ENCODE data around the gene HTT. TPM values are rescaled to one million over a fixed set of nuclear protein-coding genes. Genes with fewer than 3 reads are reported as not detected.
"Not testable (repeated sequence)": the region's sequence is repeated elsewhere in the genome, so short reads cannot be mapped to it uniquely, and the experiment has no call there.

HTT gene
- total RNA-seq, 1 donor from 2014 or later: 38.5 TPM

DNA sequence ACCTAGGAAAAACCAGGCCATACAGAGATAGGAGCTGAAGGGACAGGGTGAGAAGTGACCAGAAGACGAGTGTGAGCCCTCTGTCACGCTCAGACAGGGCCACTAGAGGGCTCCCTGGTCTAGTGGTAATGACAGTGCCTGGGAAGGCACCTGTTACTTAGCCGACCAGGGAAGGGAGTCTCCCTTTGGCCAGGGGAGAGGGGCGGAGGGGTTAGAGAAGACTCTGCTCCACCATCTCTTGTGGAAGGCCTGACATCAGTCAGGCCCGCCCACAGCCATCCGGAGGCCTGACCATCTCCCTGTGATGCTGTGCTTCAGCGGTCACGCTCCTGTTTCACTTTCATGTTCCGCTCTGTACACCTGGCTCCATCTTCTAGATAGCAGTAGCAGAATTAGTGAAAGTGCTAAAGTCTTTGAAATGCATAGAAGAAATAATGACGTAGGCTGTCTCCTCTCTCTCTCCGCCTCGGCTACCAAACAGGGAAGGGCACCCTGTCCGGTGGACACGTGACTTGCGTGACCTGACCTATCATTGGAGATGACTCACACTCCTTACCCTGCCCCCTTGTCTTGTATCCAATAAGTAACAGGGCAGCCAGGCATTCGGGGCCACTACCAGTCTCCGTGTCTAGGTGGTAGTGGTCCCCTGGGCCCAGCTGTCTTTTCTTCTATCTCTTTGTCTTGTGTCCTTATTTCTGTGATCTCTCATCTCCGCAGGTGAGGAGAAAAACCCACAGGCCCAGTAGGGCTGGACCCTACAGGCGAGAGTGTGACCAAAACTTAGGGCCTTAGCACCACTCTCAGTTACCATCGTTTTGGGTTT is 26.8 kb upstream of the HTT start:
- no peak overlapping the region for H3K4me3 Mint-ChIP-seq (ENCODE audit: unreplicated experiment)
- DNase-seq (ENCODE audit: low spot score): no peak
- H3K27me3 Mint-ChIP-seq (ENCODE audit: low read depth): peaks cover 28% of the 10 kb centered on the region
- peaks cover 5% of the 10 kb centered on the region for H3K4me1 Mint-ChIP-seq (ENCODE audit: low read depth)
- TF ChIP-seq, protein P1, sequence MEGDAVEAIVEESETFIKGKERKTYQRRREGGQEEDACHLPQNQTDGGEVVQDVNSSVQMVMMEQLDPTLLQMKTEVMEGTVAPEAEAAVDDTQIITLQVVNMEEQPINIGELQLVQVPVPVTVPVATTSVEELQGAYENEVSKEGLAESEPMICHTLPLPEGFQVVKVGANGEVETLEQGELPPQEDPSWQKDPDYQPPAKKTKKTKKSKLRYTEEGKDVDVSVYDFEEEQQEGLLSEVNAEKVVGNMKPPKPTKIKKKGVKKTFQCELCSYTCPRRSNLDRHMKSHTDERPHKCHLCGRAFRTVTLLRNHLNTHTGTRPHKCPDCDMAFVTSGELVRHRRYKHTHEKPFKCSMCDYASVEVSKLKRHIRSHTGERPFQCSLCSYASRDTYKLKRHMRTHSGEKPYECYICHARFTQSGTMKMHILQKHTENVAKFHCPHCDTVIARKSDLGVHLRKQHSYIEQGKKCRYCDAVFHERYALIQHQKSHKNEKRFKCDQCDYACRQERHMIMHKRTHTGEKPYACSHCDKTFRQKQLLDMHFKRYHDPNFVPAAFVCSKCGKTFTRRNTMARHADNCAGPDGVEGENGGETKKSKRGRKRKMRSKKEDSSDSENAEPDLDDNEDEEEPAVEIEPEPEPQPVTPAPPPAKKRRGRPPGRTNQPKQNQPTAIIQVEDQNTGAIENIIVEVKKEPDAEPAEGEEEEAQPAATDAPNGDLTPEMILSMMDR (IDR thresholded peaks at IDR 0.05): peak; percentile 84
- H3K36me3 Mint-ChIP-seq (ENCODE audit: low read depth): no peaks in the 10 kb centered on the region
- no peaks in the 10 kb centered on the region for H3K9me3 Mint-ChIP-seq (ENCODE audit: low read depth)
- no peak overlapping the region for H3K27ac Mint-ChIP-seq (ENCODE audit: unreplicated experiment)

DNA sequence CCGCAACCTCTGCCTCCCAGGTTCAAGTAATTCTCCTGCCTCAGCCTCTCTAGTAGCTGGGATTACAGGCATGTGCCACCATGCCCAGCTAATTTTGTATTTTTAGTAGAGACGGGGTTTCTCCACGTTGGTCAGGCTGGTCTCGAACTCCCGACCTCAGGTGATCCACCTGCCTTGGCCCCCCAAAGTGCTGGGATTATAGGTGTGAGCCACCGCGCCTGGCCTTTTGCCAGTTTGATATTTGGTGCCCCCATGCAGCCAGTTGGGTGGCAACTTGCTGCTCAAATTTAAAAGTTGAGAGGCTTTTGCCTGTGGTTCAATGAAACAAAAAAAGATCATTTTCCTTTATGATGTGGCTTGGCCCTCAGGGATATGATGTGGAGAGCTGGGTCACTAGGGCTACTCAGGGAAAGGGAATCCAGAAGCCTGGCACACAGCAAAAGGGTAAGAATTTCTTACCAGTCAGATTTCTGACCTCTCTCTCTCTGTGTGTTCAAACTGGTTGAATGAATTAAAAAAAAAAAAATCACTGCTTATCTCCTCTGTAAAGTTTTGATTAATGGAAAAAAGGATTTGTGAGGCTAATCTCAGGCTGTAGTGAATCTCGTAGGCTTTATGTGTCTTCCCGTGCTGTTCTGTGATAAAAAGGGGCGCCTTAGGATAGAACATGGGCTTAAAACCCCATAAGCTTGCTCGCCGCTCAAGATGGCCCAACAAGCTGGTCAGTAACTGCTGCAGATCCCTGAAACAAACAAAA is 23.2 kb upstream of the HTT start:
- not testable (repeated sequence) for DNase-seq (ENCODE audit: low spot score); H3K36me3 Mint-ChIP-seq (ENCODE audit: low read depth); H3K4me1 Mint-ChIP-seq (ENCODE audit: low read depth); H3K27ac Mint-ChIP-seq (ENCODE audit: unreplicated experiment); H3K4me3 Mint-ChIP-seq (ENCODE audit: unreplicated experiment)
- Mint-ChIP-seq H3K9me3 (ENCODE audit: low read depth) (peaks cover 14% of the 10 kb centered on the region), H3K27me3 (ENCODE audit: low read depth) (peaks cover 23% of the 10 kb centered on the region)

DNA sequence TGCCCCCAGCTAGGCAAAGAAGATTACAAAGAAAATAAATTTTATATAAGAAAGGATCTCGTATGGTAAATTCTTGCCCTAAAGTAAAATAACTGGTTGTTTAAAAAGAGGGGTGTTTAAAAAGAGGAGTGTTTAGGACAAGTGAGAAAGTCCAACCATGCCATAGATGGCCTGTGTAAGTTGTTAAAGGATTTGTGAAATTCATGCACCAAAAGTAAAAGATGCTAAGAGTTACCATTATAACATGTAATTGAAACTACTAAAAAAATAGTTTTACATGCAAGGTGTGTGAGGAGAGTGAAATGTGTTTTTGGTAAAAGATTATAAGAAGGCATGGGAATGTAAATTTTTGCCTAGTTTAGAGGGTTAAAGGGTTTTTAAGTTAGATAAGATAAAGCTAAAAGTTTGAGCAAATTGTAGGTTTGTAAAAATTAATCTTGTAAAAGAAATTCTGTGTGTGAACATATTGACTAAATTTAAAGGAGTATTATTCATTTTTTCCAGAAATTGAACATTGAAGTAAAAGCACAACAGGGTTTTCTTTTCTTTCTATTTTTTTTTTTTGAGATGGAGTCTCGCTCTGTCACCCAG is 20.2 kb upstream of the HTT start:
- H3K4me1 Mint-ChIP-seq (ENCODE audit: low read depth): peaks cover 3% of the 10 kb centered on the region

DNA sequence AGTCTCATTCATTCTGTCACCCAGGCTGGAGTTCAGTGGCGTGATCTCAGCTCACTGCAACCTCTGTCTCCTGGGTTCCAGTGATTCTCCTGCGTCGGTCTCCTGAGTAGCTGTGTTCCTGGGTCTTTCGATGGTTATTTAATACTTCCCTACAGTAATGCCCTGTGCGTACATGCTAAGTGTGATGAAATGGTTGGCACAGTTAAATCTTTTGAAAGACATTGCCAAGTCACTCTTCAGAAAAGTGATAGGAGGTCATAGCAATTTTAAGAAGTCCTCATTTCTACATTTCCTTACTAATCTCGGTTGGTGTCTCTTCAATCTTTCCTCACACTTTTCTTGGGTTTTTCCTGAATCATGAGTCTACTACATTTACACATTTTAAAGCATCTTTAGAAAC is 14.5 kb upstream of the HTT start:
- Mint-ChIP-seq H3K4me1 (ENCODE audit: low read depth) (no peaks in the 10 kb centered on the region), H3K4me3 (ENCODE audit: unreplicated experiment) (no peak overlapping the region), H3K36me3 (ENCODE audit: low read depth) (peaks cover 5% of the 10 kb centered on the region), H3K27me3 (ENCODE audit: low read depth) (peaks cover 11% of the 10 kb centered on the region), H3K9me3 (ENCODE audit: low read depth) (peaks cover 14% of the 10 kb centered on the region), H3K27ac (ENCODE audit: unreplicated experiment) (no peak overlapping the region)
- DNase-seq (ENCODE audit: low spot score): no peak
- TF ChIP-seq, protein P1 (IDR thresholded peaks at IDR 0.05): no peak

More for the DNA sequence above, 20.2 kb upstream of the HTT start:
- Mint-ChIP-seq H3K9me3 (ENCODE audit: low read depth) (peaks cover 18% of the 10 kb centered on the region), H3K27ac (ENCODE audit: unreplicated experiment) (no peak overlapping the region), H3K4me3 (ENCODE audit: unreplicated experiment) (no peak overlapping the region), H3K27me3 (ENCODE audit: low read depth) (peaks cover 20% of the 10 kb centered on the region), H3K36me3 (ENCODE audit: low read depth) (peaks cover 8% of the 10 kb centered on the region)
- TF ChIP-seq, protein P1 (IDR thresholded peaks at IDR 0.05): no peak
- DNase-seq (ENCODE audit: low spot score): no peak

DNA sequence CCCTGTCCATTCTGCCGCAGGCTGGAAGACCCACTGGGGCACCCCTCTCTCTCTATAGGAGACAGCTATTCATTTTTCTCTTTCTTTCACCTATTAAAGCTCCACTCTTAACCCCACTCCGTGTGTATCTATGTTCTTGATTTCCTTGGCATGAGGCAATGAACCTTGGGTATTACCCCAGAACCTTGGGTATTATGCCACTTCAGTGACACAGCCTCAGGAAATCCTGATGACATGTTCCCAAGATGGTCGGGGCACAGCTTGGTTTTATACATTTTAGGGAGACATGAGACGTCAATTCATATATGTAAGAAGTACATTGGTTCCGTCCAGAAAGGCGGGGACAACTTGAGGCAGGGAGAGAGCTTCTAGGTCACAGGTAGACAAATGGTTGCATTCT is 13.5 kb upstream of the HTT start:
- TF ChIP-seq, protein P1 (IDR thresholded peaks at IDR 0.05): no peak
- DNase-seq (ENCODE audit: low spot score): no peak
- peaks cover 13% of the 10 kb centered on the region for H3K27me3 Mint-ChIP-seq (ENCODE audit: low read depth)

More for the DNA sequence above, 13.5 kb upstream of the HTT start:
- Mint-ChIP-seq H3K36me3 (ENCODE audit: low read depth) (peaks cover 2% of the 10 kb centered on the region), H3K9me3 (ENCODE audit: low read depth) (peaks cover 7% of the 10 kb centered on the region), H3K4me1 (ENCODE audit: low read depth) (no peaks in the 10 kb centered on the region), H3K27ac (ENCODE audit: unreplicated experiment) (no peak overlapping the region), H3K4me3 (ENCODE audit: unreplicated experiment) (no peak overlapping the region)

Data from chondrocyte (in vitro differentiated cells).